Heart right ventricle (tissue), 16 donors: ENCODE data around the gene RPL27. TPM values are rescaled to one million over a fixed set of nuclear protein-coding genes. Genes with fewer than 3 reads are reported as not detected.

Experiments used
- ATAC-seq, 8 donors: fragments of 200-7000 bp; cut with Tn5 transposase; one replicate each; pipeline ENCODE4 v1.9.1; 2020; ENCODE audit warnings: mild to moderate bottlenecking in 8 of 8, moderate library complexity in 8 of 8, moderate number of reproducible peaks in 1 of 8
- DNase-seq, 2 donors: peaks; one replicate each; pipeline ENCODE4 v3.0.0-alpha.2; 2020
- H3K27ac ChIP-seq, 10 donors: fragments of 200-600 bp; sonication (generic) in 2 of 10; one replicate each; pipeline versions ENCODE4 v1.5.0 to v1.8.0; 2020 to 2022; ENCODE audit warnings: mild to moderate bottlenecking in 3 of 10
- H3K27me3 ChIP-seq, 7 donors: fragments of 200-600 bp; one replicate each; pipeline ENCODE4 v1.8.0; 2021 to 2022; ENCODE audit warnings: mild to moderate bottlenecking in 2 of 7
- H3K36me3 ChIP-seq, 9 donors: fragments of 200-600 bp; sonication (generic) in 1 of 9; one replicate each; pipeline versions ENCODE4 v1.5.0 to v1.8.0; 2020 to 2022; ENCODE audit warnings: mild to moderate bottlenecking in 2 of 9
- H3K4me1 ChIP-seq, 9 donors: fragments of 200-600 bp; sonication (generic) in 1 of 9; one replicate each; pipeline versions ENCODE4 v1.5.0 to v1.8.0; 2020 to 2022; ENCODE audit warnings: mild to moderate bottlenecking in 4 of 9
- H3K4me3 ChIP-seq, 10 donors: fragments of 200-600 bp; sonication (generic) in 2 of 10; one replicate each; pipeline versions ENCODE4 v1.5.0 to v1.8.0; 2020 to 2022; ENCODE audit warnings: mild to moderate bottlenecking in 7 of 10, moderate library complexity in 2 of 10
- H3K9me3 ChIP-seq, 11 donors: fragments of 200-600 bp in 10 of 11; sonication (generic) in 2 of 11; one replicate each; pipeline versions ENCODE4 v1.5.0 to v1.8.0; 2013 to 2022; ENCODE audit warnings: mild to moderate bottlenecking in 2 of 11, control low read depth in 1 of 11, moderate library complexity in 1 of 11
- CTCF ChIP-seq, 9 donors: fragments of 200-600 bp; sonication (generic) in 2 of 9; IDR thresholded peaks; one replicate each; pipeline versions ENCODE4 v1.5.0 to v1.8.0; 2021 to 2022; ENCODE audit warnings: antibody characterized with exemption in 9 of 9, mild to moderate bottlenecking in 5 of 9, moderate library complexity in 1 of 9
- WGBS, 2 donors: extraction: QIAGEN DNeasy Blood & Tissue Kit; methylation state at CpG; one replicate each; pipeline ENCODE4 v1.1.7; 2013; ENCODE audit warnings: inconsistent platforms in 1 of 2; 5-methylcytosine and 5-hydroxymethylcytosine counted together
- intact Hi-C, 10 donors: fragments of 100-400 bp; cut with DNase I; formaldehyde crosslinking; loops; one replicate each; pipeline versions ENCODE4 v1.11.1 to v1.14.2; 2022
- polyA plus RNA-seq, 2 donors: library from polyadenylated mRNA; stranded (reverse); fragments of 200-250 nt; gene quantifications; one replicate each; pipeline ENCODE4 v1.2.3, GENCODE V29; 2013
- total RNA-seq, 10 donors: library from RNA; stranded (reverse); fragmentation: NEBNext Ultra II Directional in 3 of 10; extraction: Animal tissue kit (Norgen Biotek cat#: 25700) in 3 of 10; gene quantifications; one replicate each; pipeline versions ENCODE4 v1.2.1 to v1.2.4, GENCODE V29; 2021 to 2023
- donor health status: Arrhythmogenic right ventricular cardiomyopathy.
- donor health status: ischemic (EF 13 %, LVEDD 7.1; RV severe dilation, severe dysfunction).
- donor health status: healthy with polysubstance abuse.
- donor health status: DM: no; HTN: yes; CAD: no.
- donor health status: DM: no; HTN: no; CAD: no.
- donor health status: ischemic (EF 25% LVEDD 6.9; RV normal size, moderate dysfunction).
- donor health status: ischemic (EF 25% LVEDD 5.7; RV mildly dilated, moderate dysfunction).
- donor health status: healthy.
- donor health status: DM: yes; HTN: yes; CAD: no.
- donor health status: Ischemic cardiomyopathy.
- donor health status: ischemic (EF 35%, LVEDD 5.7; RV mildly dilated, moderate dysfunction).
- donor health status: nonischemic (EF 11% LVEDD 7.7; RV severe dilation, severe dysfunction).
- donor health status: DM: yes; HTN: yes; CAD: no.
- donor health status: PGD.
- donor health status: ischemic (EF 29% LVEDD 5.4; RV normal size, mild dysfunction).
- donor health status: nonischemic (EF 23%, LVEDD 6.1; RV moderate dilation, normal function).

The RPL27 gene
- total and polyA plus RNA-seq, 12 donors, result 388 to 2,790 (median 583) TPM

DNA sequence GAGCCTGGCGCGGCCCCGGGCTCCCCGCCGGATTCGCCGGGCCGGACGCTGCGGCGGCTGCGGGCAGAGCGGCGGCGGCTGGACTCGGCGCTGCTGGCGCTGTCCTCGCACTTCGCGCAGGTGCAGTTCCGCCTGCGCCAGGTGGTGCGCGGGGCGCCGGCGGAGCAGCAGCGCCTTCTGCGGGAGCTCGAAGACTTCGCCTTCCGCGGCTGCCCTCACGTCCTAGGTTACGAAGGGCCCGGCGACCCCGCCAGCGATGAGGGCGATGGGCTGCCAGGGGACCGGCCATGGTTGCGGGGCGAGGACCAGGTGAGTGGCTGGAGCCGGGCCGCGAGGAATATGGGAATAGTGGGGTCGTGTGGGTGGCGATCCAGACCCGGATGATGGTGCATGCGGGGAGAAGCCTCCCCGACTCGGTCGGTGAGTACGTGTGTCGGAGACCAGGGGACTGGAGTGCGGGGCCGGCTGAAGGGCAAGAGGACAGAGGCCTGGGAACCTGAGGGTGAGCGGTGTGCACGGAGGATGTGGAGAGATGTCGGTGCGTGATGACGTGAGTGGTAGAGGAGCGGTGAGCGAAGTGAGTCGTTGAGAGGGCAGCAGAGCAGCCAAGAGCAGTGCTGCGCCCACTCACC lies 17.3 kb upstream of the RPL27 start:
- peak; percentile 15 to 61 (median 38) for ATAC-seq
- peak overlapping the region; percentile 78 to 94 (median 88) for H3K27ac ChIP-seq
- H3K4me3 ChIP-seq, result peak overlapping the region; percentile 78 to 97 (median 88)
- peak in 3 of 9 donors; percentile 11 to 23 (median 21) for TF ChIP-seq CTCF (IDR thresholded peaks at IDR 0.05)
- peaks cover 0 to 35% (median 0%) of the 10 kb centered on the region in 9 donors for H3K36me3 ChIP-seq
- H3K4me1 ChIP-seq, result peaks cover 2 to 42% (median 27%) of the 10 kb centered on the region in 9 donors
- WGBS, 2 donors, result 0 to 1% methylated on average over 64 to 67 of the region's 67 CpGs
- DNase-seq, result peak; percentile 27 to 37
- H3K27me3 ChIP-seq, result no peaks in the 10 kb centered on the region
- intact Hi-C loops, result loop anchor here in 2 of 10 donors (1.0 to 2.0 kb wide), 2 partner anchors 17 to 18 kb away; partner anchors contain the start of gene RPL27 (in 2 of the 2)
- H3K9me3 ChIP-seq, result no peaks in the 10 kb centered on the region

GRCh38 chr17:42982266-42982665 lies 16.0 kb upstream of the RPL27 start:
- Histone ChIP-seq H3K27ac (no peak overlapping the region), H3K9me3 (no peaks in the 10 kb centered on the region), H3K4me3 (peak overlapping the region in 1 of 10 donors; percentile 94), H3K27me3 (no peaks in the 10 kb centered on the region), H3K36me3 (peaks cover 0 to 49% (median 4%) of the 10 kb centered on the region in 9 donors), H3K4me1 (peaks cover 4 to 54% (median 27%) of the 10 kb centered on the region in 9 donors)
- DNase-seq (no peak), ATAC-seq (no peak)
- intact Hi-C loops, result no loop called here
- TF ChIP-seq CTCF (IDR thresholded peaks at IDR 0.05), result no peak

GRCh38 chr17:42985225-42985624 lies 13.0 kb upstream of the RPL27 start:
- WGBS, 2 donors, result 0 to 83% methylated on average over 1 of the region's 1 CpG
- Histone ChIP-seq H3K36me3 (peaks cover 0 to 79% (median 25%) of the 10 kb centered on the region in 9 donors), H3K9me3 (no peaks in the 10 kb centered on the region), H3K4me3 (peak overlapping the region in 1 of 10 donors; percentile 19), H3K4me1 (peaks cover 2 to 45% (median 15%) of the 10 kb centered on the region in 9 donors), H3K27me3 (no peaks in the 10 kb centered on the region), H3K27ac (peak overlapping the region in 2 of 10 donors; percentile 35 to 86)
- no peak for TF ChIP-seq CTCF (IDR thresholded peaks at IDR 0.05)
- ATAC-seq (no peak), DNase-seq (no peak)
- intact Hi-C loops, result no loop called here

DNA sequence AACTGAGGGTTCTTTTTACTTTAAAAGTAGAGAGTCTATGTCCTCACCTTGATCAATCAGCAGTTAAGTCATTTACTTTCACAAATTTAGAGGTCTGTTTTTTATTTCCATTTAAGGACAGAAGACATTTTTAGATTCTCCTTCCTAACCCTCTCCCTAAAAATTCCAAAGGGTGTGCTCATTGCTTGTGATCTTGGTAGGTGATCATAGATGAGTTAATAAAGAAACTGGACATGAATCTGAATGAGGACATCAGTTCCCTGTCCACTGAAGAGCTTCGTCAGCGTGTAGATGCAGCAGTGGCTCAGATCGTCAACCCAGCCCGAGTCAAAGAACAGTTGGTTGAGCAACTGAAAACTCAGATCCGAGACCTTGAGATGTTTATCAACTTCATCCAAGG lies 9.1 kb upstream of the RPL27 start:
- H3K27me3 ChIP-seq, result no peaks in the 10 kb centered on the region
- H3K9me3 ChIP-seq, result no peaks in the 10 kb centered on the region
- no peak overlapping the region for H3K4me3 ChIP-seq
- H3K36me3 ChIP-seq, result peaks cover 0 to 99% (median 40%) of the 10 kb centered on the region in 9 donors
- intact Hi-C loops, result no loop called here
- H3K27ac ChIP-seq, result no peak overlapping the region
- WGBS, 2 donors, result 95 to 96% methylated on average over 5 of the region's 5 CpGs
- DNase-seq (no peak), ATAC-seq (no peak)
- TF ChIP-seq CTCF (IDR thresholded peaks at IDR 0.05), result no peak
- peaks cover 0 to 27% (median 0%) of the 10 kb centered on the region in 9 donors for H3K4me1 ChIP-seq
